M059J (cell line): ENCODE data around the gene CACNA1S. TPM values are rescaled to one million over a fixed set of nuclear protein-coding genes. Genes with fewer than 3 reads are reported as not detected.

ENCODE experiments used
- DNase-seq: peaks from one replicate; pipeline ENCODE4 v3.0.0-alpha.2; 2012; ENCODE audit warnings: low read depth
- total RNA-seq: library from RNA; depleted of rRNA; stranded (reverse); fragments of >200 nt; shearing (Covaris generic); gene quantifications from 2 replicates; pipeline ENCODE4 v1.2.3, GENCODE V29; 2014; rRNA removed

The CACNA1S gene
- total RNA-seq: not detected in 2 replicates

DNA sequence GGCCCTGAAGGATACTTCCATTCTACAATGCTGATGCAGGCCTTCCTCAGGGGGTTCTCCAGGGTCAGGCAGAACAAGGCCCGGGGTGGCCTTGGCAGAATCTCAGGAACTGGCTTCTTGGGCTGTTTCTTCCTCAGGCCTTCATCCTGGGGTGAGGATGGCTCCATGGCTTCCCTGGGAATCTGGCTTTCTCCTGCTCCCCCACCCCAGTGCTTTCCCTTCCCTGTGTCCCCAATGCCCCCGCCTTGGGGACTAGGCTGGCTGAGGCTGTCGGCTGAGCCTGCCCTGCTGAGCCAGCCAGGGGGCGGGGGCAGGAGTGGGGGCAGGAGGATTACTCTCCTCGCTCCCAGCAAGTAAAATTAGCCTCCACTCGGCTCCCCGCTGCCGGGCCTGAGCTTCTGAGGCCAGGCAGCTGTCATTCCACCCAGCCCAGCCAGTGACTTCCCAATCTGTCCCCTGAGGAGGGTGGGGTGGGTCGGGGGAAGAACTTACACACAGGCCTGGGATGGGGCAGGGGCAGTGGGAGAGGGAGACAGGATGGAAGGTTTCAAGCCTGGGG lies at the start of gene CACNA1S:
TSS of gene CACNA1S (minus strand) at position 254 of the 559 bp plus-strand sequence. CDS start at position 167, 87 bp downstream.
- no peak for DNase-seq

DNA sequence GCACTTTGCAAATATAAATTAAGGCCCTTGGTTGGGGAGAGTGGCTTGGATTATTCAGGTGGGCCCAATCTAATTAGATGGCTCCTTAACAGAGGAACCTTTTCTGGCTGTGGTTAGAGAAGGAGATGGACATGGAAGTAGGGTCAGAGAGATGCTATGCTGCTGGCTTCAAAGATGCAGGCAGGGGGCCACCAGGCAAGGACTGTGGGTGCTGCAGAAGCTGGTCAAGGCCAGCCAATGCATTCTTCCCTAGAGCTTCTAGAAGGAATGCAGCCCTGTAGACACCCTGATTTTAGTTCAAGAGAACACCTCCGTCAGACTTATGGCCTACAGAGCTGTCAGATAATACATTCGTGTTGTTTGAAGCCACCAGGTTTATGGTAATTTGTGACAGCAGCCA lies 45.7 kb upstream of the CACNA1S start:
- no peak for DNase-seq

DNA sequence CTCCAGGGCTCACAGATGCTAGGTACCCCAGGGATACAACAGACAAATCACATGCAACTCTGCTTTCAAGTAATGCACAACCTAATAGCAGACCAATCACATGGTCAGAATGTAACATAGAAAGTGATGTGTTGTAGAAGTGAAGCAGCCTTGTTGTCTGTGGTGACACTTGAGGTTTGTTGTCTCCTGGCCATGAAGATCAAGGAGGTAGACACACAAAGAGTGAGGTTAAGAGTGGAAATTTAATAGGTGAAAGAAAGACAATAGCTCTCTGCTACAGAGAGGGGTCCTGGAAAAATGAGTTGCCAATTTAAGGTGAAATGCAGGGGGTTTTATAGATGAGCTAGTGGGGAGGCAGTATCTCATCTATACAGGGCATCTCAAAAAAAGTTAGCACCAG lies 44.6 kb upstream of the CACNA1S start:
- no peak for DNase-seq

DNA sequence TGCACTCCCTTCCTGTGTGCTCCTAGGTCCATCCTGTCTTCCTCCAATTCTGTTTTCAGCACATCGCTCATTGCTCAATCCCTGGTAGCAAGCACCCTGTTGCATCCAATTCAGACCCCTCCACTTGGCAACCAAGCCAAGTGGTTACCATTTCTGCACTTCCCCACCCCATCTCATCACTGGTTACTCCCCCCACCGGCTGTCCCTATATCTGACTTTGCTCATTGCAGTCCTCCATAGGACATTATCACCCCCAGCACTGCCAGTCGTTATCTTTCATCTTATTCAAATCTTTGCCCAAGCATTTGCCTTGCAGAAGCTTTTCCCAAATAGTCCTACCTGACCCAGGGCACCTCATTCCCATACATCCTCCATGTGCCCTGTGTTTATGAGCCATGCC lies 44.1 kb upstream of the CACNA1S start:
- DNase-seq: no peak

DNA sequence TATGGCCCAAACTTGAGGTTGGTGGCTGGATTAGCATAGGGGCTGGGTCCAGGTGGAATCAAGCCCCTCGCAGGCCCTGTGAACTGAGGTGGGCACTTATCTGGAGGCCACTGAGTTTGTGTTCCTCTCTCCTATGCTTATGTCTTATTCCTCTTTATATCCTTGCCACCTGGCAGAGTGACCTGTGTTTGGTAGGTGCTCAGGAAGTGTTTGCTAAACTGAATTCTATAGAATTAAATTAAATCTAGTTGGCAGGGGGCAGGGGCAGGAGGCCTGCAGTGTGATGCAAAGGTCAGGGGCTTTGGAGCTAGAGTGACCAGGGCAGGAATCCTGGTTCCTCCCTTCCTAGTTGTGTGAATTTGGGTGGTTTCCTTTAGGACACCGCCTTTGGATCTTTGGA lies 43.1 kb upstream of the CACNA1S start:
- no peak for DNase-seq

GRCh38 chr1:201154389-201155165 lies 42.4 kb upstream of the CACNA1S start, which contains the start of gene TMEM9:
TMEM9 (minus strand) TSS chr1:201154474; CDS start chr1:201153923, 551 bp downstream.
- peak; percentile 91 for DNase-seq

DNA sequence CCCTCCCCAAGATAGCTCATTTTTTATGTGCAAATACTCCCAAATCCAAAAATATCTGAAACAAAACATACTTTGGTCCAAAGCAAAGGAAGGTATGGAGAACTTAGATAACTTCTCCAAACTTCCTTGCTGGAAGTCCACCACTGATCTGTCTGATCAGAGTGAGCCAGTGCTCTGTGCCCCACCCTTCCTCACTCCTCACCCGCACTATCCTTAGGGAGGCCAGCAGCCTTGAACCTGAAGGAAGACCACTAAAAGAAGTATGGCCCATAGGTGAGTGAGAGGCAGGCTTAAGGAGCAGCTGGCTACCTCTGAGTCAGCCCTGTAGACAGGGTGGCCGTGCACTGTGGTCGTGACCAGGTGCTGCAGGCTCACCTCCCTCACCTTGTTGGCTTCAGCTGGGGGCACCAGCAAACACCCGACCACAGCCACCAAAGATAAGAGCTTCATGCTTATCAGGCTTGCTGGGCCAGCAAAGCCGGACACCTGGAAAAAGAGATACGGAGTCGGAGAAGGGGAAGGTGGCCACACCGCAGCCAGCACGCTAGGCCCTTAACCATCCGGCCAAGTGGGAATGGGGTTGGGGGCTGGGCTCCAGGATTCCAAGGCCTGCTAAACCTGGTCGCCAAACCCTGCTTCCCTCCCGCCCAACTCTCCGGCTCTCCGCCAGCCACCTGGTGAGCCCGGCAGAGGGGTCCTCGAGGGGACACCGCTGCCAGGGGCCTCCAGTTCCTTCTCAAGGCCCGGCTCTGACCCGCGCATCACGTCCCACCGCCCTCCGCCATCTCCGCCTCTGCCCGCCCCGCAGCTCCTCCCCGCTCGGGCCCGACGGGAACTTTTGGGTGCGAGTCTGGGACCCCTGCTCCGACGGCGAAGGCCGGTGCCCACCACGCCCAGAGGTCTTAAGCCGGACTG lies 41.5 kb upstream of the CACNA1S start:
- no peak for DNase-seq

DNA sequence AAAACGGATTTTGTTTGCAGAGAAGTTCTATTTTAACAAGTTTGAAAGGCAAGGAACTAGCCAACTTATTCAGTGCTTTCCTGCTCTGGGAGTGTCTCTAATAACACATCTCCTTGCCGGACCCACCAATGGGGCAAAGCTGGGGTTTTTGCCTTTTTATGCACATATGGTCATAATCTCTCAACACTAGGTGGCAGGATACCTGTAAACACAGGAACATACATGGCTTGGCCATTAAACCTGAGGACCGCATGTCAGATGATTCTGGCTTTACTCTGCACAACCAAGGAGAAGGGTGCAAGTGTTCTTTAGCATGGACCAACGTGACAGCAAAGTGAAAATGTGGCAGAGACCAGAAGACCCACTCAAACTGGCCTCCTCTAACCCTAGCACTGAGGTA lies 37.2 kb upstream of the CACNA1S start:
- peak; percentile 49 for DNase-seq

- no peak for DNase-seq
These were observed 35.3 kb upstream of the CACNA1S start for GRCh38 chr1:201147396-201148015.

DNA sequence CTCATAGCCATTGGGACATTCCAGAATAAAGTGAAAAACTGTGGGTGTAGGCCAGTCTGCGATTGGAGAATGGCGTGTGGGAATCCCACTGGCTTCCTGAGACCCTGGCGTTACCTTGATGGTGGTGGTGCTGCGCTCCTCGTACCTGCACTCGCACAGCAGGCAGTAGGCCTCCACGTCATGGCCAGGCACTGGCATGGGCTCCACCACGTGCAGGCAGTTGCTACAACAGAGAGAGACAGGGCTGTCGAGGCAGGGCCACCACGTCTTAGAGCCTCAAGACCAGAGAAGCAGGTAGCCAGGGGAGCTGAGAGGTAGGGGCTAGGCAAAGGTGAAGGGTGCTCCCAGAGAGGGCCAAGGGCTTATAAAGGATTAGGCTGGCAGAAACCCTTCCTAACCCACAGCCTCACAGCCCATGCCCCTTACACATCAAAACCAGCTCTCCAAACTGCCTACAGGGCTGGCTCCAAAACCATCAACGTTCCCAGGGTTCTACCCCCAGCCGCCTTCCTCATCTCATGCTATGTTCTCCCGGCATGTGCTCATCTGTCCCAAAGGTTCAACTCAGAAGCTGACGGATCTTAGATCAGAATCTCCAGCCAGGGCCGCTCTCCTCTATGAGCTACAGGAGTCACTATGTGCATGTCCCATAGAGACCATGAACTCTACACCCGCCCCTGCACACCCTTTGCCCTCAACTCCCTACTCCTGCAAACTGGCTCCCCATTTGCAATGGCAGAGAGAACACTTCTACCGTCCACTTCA lies 34.6 kb upstream of the CACNA1S start:
- DNase-seq: no peak

DNA sequence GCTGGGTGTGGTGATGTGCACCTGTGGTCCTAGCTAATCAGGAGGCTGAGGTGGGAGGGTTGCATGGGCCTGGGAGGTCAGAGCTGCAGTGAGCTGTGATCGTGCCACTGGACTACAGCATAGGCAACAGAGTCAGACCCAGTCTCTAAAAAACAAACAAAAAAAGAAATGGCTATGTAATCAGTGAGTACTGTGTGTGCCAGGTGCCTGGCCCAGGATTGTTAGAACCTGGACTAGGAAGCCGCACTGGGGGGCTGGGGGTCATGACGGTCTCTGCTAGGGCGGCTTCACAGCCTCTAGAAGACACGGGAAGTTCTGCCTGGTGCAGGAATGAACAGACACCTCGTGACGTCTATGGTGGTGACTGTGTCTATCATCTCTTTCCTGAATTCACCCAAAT lies 33.6 kb upstream of the CACNA1S start:
- no peak for DNase-seq

- no peak for DNase-seq
These were observed 32.9 kb upstream of the CACNA1S start for GRCh38 chr1:201145132-201145531.

DNA sequence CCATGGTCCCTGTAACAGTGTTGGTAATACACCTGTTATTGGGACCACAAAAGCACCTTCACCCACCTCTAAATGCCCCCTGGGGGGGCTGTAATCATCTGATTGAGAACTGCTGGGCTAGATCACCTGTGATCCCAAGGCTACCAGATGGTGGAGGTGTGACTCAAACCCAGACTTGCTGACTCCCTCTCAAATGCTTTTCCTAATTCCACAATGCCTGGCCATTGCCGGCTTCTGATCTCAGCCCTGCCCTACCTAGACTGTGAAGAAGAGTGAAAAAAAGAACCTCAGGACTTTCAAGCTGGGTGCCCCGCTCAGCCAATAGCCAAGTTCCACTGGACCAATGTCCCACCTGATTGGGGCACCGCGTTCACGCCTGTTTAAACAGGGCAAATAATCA lies 32.5 kb upstream of the CACNA1S start:
- no peak for DNase-seq

GRCh38 chr1:201143726-201144635 lies 31.8 kb upstream of the CACNA1S start:
- DNase-seq: no peak

DNA sequence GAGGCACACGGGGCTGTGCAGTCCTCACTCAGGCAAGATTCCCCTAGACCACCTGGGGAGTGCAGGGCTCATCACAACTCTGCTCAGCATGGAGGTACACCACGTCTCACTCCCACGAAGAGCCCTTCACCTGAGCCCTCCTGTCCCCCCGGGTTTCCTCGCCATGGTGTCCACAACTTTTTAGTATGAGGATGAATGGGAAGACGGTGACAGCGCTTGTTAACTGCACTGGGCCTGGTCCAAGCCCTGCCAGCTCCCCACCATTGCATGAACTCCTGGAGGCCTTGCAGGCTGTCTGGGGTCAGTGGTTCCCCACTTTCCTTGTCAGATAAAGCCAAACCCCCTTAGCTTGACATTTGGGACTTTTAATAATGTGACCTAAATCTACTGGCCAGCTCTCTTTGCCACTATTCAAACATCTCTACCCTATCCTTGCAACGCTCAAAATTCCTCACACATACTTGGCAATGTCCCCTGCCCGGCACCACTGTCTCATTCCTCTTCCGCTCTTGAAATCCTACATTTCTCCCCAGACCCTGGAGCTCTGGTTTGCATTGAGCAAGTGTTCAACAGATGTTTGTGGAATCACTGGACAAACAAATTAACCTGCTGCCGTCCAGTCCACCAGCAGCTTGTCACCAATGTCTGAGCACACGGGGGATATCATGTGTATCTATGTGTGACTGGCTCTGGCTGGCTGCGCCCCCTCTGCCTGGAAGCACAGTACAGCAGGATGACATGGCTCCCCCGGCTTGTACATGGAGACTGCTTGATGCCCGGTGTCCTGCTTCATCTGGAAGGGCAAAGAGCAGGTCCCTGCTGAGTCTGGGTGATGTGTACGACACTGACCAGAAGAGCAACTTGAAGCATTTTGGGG lies 30.9 kb upstream of the CACNA1S start:
- no peak for DNase-seq

DNA sequence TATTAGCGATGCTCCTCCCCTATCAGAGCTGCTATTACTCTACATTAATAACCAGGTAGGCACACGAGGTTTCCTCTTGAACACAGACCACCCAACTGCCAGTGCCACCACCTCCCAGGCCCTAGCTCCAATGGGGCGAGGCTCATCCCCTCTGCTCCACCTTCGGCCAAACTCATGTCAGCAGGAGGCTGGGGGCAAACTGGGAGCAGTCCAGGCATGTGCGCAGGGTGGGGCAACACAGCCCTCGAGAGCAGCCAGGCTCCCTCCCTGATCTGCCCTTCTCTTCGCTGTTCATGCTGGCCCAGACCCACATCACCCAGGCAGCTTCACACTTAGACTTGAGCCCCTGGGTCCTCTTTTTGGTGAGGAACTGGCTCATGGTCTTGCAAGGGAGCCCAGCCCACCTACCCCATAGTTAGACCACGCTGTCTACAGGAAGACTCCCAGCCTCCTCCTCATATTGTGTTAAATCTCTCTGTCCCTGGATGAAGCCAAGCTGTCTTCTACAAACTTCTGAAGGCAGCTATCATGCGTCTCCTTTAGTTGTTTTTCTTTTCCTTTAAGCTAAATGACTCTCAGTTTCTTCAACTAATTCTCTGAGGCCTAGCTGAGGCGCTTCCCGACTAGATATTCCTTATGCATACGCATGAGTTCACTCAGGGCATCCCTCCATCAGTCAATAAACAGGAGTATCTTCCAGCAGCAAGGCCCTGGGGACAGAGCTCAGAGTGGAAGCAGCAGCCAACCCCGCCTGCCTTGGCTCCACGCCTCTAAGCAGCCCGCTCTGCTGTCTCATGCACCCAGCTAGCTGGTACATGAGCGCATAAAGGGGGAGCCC lies 30.0 kb upstream of the CACNA1S start:
- DNase-seq: no peak

DNA sequence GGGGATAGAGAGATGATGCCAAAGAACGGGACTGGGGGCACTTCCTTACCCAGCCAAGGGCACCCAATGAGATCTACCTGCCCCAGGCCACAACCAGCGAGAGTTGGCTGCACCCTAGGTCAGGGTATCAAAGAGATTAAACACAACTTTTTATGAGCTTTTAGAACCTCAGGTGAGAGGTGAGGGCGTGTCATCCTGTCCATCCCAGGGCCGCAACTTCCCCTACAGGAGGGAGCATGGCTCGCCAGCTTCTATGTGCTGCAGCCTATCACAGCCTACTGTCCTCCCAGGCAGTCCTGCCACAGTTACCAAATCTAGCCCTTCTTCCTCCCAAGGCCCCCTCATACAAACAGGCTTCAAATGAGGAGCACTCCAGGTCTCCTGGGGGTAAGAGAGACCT lies 29.2 kb upstream of the CACNA1S start:
- no peak for DNase-seq

- no peak for DNase-seq
These were observed 28.7 kb upstream of the CACNA1S start for GRCh38 chr1:201140941-201141260.
